Adrenal gland (tissue), 5 donors: ENCODE measurements around the gene NLRC5.

Experiments
- CTCF ChIP-seq, 6 experiments: fragments of 450-650 bp in 4 of 6; fragments of 200-600 bp in 2 of 6; sonication (generic) in 1 of 6; IDR thresholded peaks; 1 replicate in 5 of 6; 2 replicates in 1 of 6; pipeline versions ENCODE4 v1.5.1 to v1.8.0; 2016 to 2021; ENCODE audit warnings: antibody characterized with exemption in 6 of 6, mild to moderate bottlenecking in 2 of 6, moderate library complexity in 1 of 6
- POLR2A ChIP-seq, 2 donors: fragments of 450-650 bp; IDR thresholded peaks; one replicate each; pipeline ENCODE4 v1.6.1; 2017; ENCODE audit warnings: antibody characterized with exemption in 2 of 2, mild to moderate bottlenecking in 2 of 2, moderate library complexity in 1 of 2
- donor health status: DM: no; HTN: no; CAD: no.

- TF ChIP-seq POLR2A (IDR thresholded peaks at IDR 0.05) (no peak), CTCF (IDR thresholded peaks at IDR 0.05) (no peak)
These were observed 32.4 kb downstream of the NLRC5 start for GRCh38 chr16:57021757-57022156.
